Endothelial cell of umbilical vein (primary cell): ENCODE measurements around the gene CRIM1.

Experiments
- EZH2 ChIP-seq: IDR thresholded peaks from 2 replicates; pipeline ENCODE4 v1.6.1; 2012; ENCODE audit warnings: borderline replicate concordance, low read depth, mild to moderate bottlenecking, moderate library complexity, low read length, inconsistent platforms; ENCODE audit not compliant: severe bottlenecking
- JUN ChIP-seq: IDR thresholded peaks from 2 replicates; pipeline ENCODE4 v1.6.1; 2011; ENCODE audit warnings: borderline replicate concordance, low read depth; ENCODE audit not compliant: insufficient read length, insufficient read depth
- MYC ChIP-seq: IDR thresholded peaks from one replicate; pipeline ENCODE4 v1.6.1; 2011; ENCODE audit warnings: mild to moderate bottlenecking, low read depth, low read length
- POLR2A ChIP-seq: IDR thresholded peaks from 2 replicates; pipeline ENCODE4 v1.6.1; 2012; ENCODE audit warnings: low read depth, mild to moderate bottlenecking, control low read depth, low read length
- POLR2AphosphoS5 ChIP-seq: IDR thresholded peaks from 2 replicates; pipeline ENCODE4 v1.6.1; 2012; ENCODE audit warnings: low read depth, mild to moderate bottlenecking, control low read depth, low read length, moderate library complexity; ENCODE audit not compliant: insufficient read depth
- TF ChIP-seq, protein P1 (sequence below), 2 donors: IDR thresholded peaks; 1 replicate in 1 of 2; 2 replicates in 1 of 2; pipeline ENCODE4 v1.5.1; 2011; ENCODE audit warnings: low read length in 2 of 2, mild to moderate bottlenecking in 2 of 2, moderate library complexity in 2 of 2, control low read depth in 1 of 2, inconsistent platforms in 1 of 2, low read depth in 1 of 2; ENCODE audit not compliant: insufficient read depth in 1 of 2; ENCODE audit errors: extremely low read depth in 1 of 2
- TF ChIP-seq, protein P2 (sequence below): IDR thresholded peaks from 2 replicates; pipeline ENCODE4 v1.6.1; 2011; ENCODE audit not compliant: insufficient read depth, insufficient read length

DNA sequence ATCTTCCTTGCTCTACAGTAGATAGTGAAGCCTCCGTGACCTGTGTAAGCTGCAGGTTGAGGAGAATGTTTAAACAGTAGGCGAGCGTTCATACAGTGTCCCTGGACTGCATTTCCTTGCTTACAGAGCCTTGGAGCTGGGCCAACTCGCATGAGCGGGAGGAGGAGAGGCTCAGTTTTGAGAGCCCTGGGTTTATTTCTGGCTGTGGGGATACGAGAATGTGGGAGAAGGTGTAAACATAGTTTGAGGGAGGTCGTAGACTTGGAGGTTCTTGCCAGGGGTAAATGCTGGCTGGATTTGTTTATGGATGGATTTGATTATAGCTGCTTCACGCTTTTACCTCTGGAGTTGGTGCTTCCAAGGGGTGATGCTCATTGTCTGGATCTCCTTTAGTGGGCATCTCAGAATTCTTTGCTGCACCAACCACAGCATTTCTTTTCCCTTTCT is 20.8 kb downstream of the CRIM1 start:
- TF ChIP-seq, protein P1, sequence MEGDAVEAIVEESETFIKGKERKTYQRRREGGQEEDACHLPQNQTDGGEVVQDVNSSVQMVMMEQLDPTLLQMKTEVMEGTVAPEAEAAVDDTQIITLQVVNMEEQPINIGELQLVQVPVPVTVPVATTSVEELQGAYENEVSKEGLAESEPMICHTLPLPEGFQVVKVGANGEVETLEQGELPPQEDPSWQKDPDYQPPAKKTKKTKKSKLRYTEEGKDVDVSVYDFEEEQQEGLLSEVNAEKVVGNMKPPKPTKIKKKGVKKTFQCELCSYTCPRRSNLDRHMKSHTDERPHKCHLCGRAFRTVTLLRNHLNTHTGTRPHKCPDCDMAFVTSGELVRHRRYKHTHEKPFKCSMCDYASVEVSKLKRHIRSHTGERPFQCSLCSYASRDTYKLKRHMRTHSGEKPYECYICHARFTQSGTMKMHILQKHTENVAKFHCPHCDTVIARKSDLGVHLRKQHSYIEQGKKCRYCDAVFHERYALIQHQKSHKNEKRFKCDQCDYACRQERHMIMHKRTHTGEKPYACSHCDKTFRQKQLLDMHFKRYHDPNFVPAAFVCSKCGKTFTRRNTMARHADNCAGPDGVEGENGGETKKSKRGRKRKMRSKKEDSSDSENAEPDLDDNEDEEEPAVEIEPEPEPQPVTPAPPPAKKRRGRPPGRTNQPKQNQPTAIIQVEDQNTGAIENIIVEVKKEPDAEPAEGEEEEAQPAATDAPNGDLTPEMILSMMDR (IDR thresholded peaks at IDR 0.05; ENCODE audit: extremely low read depth in 1 of 2, insufficient read depth in 1 of 2, low read depth in 1 of 2, low read length in 2 of 2): no peak
- TF ChIP-seq, protein P2, sequence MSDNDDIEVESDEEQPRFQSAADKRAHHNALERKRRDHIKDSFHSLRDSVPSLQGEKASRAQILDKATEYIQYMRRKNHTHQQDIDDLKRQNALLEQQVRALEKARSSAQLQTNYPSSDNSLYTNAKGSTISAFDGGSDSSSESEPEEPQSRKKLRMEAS: no peak
- no peak for TF ChIP-seq POLR2A
- TF ChIP-seq POLR2AphosphoS5: no peak
- no peak for TF ChIP-seq JUN
- no peak for TF ChIP-seq EZH2
- TF ChIP-seq MYC: no peak
